IPS DF 4.7 (cell line): ENCODE results near the gene AFAP1.

Source experiments
- DNase-seq: peaks from one replicate; pipeline ENCODE4 v3.0.0-alpha.2; 2013; ENCODE audit warnings: low spot score; ENCODE audit errors: extremely low read depth

AFAP1 gene

GRCh38 chr4:7721984-7722551, 217.6 kb downstream of the AFAP1 start:
- DNase-seq, result no peak

- no peak for DNase-seq
Observed at GRCh38 chr4:7719354-7720174, 220.1 kb downstream of the AFAP1 start.

DNA sequence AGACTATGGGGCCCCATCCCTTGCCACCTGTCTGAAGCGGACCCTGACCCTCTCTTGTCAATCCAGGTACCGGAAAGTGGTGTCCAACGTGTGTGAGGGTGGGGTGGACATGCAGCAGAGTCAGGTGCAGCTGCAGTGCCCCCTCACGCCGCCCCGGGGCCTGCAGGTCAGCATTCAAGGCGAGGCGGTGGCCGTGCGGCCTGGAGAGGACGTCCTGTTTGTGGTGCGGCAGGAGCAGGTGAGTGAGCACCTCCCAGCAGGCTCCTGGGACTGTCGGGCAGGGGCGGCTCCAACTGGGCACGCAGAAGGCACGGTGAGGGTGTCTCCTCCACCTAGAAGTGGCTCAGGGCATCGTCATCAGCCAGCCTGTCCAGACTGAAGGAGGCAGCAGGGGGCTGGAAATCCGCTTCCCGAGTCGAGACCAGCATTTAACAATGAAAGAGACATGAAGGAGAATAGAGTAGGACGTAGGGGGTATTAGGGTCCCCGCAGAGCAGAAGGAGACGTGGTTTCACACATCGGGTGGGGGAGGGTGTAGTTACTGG, 221.6 kb downstream of the AFAP1 start:
- DNase-seq, result no peak

DNA sequence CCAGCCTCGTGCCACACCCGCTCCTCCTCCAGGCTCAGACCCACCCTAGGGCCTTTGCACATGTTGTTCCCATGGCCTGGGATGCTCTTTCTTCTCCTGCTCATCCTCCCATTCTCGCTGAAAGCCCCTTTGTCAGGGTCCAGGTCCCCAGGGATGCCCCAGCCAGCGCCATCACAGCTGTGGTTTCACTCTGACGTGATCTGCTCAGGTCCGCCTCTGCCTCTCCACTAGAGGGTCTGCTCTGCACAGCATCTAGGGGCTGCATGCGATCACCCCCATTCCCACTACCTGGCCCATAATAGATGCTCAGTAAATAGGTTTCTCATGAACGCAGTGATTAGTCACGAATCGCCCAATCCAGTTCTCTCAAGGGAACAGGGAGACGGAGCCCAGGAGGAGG, 222.5 kb downstream of the AFAP1 start:
- DNase-seq, result no peak

GRCh38 chr4:7716010-7716721, 223.5 kb downstream of the AFAP1 start:
- no peak for DNase-seq

- no peak for DNase-seq
Observed at GRCh38 chr4:7715271-7716009, 224.2 kb downstream of the AFAP1 start.

DNA sequence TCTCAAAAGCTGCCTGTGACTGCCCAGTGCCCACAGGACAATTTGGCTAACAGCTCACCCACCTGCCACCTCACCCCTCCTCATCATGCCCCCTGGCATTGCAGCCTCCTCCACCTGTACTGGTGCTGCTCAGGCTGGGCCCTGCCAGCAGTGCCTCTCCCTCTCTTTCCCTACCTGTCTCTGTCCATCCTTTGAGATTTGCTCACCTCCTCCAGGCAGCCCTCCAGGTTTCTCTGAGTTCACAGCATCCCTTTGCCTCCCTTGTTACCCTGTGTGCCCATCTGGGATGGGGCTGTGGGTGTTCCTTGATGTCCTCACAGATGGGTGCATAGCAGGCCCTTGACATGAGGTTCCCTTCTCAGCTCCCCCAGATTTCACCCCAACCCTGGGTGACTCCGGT, 224.9 kb downstream of the AFAP1 start:
- no peak for DNase-seq

- no peak for DNase-seq
Observed at GRCh38 chr4:7714176-7714575, 225.5 kb downstream of the AFAP1 start.

DNA sequence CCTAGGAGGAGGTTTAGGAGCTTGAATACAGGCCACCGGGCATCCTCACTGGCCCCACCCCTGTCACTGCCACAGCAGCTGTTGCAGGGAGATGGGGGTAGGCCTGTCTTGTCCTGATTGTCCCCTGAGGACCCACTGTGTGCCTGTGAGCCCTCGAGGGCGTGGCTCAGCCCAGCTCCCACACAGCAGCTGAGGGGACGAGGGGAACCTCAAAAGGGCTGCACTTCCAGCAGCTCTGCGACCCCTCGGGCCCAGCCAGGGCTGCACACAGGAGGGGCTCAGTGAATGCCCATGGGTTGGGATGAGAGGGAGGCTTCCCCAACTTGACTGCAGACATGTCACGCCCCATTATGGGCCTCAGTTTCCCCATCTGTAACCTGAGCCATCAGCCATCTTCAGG, 225.9 kb downstream of the AFAP1 start:
- no peak for DNase-seq

GRCh38 chr4:7712021-7712671, 227.5 kb downstream of the AFAP1 start:
- no peak for DNase-seq

DNA sequence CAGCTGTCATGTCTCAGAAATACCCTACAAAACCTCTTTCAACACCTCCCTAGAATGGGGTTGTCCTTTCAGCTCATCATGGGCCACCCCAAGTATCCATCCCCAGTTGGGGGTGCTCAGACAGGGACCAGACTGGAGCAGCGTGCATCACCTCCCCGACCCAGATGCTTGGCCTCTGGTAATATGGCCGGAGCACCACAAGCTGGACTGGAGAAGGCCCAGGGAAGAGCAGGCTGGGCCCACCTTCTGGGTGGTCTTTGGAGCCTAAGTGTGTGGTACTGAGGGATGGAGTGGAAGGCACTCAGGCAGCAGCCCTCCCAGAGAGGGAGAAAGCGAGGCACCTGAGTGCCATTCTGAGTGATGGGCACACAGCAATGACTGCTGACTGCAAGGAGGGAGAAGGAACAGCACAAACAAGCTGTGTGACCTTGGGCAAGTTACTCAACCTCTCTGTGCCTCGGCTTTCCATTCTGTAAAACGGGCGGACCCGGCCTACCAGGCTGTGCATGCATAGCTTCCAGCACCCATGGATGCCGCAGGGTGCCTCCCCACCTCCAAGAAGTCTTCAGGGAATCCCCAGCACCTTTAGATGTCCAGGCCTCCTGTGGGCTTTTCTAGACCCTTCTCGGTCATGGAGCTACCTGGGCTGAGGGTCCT, 228.2 kb downstream of the AFAP1 start:
- no peak for DNase-seq

GRCh38 chr4:7710576-7711306, 228.9 kb downstream of the AFAP1 start:
- DNase-seq, result no peak

- DNase-seq, result no peak
Observed at GRCh38 chr4:7710126-7710525, 229.5 kb downstream of the AFAP1 start.

DNA sequence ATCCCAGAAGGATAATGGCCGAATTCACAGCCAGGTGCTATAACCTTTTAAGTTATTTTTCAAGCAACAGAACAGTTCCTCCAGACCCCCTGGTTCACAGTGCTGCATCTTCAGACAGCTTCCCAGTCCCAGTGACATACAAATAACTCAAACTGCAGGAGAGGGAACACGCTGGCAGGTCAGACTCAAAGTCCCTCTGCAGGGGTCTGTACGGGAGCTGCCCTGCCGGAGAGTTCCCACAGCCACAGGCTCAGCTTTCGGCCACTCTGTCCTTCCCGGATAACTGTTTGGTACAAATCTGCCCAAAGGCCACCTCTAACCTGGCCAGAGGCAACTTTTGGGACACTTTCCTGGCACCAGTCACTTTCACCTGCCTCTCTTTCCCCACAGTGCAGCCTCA, 230.2 kb downstream of the AFAP1 start:
- no peak for DNase-seq

- no peak for DNase-seq
Observed at GRCh38 chr4:7708981-7709380, 230.7 kb downstream of the AFAP1 start.
